Measurements from ENCODE around the gene PDIA5.

GRCh38 chr3:123158899-123159390 lies 92.1 kb downstream of the PDIA5 start:
- TF ChIP-seq CTCF (IDR thresholded peaks at IDR 0.05; ENCODE audit: poor library complexity, severe bottlenecking) = no peak
- no peak for TF ChIP-seq EP300 (conservative IDR thresholded peaks at IDR 0.05; ENCODE audit: poor library complexity, severe bottlenecking)
- TF ChIP-seq SMC3 (conservative IDR thresholded peaks at IDR 0.05; ENCODE audit: poor library complexity) = no peak
- no peak for TF ChIP-seq POLR2AphosphoS5 (IDR thresholded peaks at IDR 0.05)
- TF ChIP-seq EZH2 (IDR thresholded peaks at IDR 0.05; ENCODE audit: borderline replicate concordance, insufficient read depth, low read length, poor library complexity, severe bottlenecking) = no peak
- no peak for TF ChIP-seq MXI1 (conservative IDR thresholded peaks at IDR 0.05; ENCODE audit: poor library complexity, severe bottlenecking)
